GM18498 (cell line): ENCODE data around the gene COX5B.
A peak's percentile ranks its signal among the peaks of the same experiment; 100 is the strongest.
"Not testable (repeated sequence)": the region's sequence is repeated elsewhere in the genome, so short reads cannot be mapped to it uniquely, and the experiment has no call there.

Source experiments
- ATAC-seq: cut with Tn5 transposase; IDR thresholded peaks from one replicate; pipeline ENCODE4 v1.9.1; 2021; ENCODE audit warnings: mild to moderate bottlenecking, moderate library complexity; ENCODE audit not compliant: unreplicated experiment

The COX5B gene, protein sequence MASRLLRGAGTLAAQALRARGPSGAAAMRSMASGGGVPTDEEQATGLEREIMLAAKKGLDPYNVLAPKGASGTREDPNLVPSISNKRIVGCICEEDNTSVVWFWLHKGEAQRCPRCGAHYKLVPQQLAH

DNA sequence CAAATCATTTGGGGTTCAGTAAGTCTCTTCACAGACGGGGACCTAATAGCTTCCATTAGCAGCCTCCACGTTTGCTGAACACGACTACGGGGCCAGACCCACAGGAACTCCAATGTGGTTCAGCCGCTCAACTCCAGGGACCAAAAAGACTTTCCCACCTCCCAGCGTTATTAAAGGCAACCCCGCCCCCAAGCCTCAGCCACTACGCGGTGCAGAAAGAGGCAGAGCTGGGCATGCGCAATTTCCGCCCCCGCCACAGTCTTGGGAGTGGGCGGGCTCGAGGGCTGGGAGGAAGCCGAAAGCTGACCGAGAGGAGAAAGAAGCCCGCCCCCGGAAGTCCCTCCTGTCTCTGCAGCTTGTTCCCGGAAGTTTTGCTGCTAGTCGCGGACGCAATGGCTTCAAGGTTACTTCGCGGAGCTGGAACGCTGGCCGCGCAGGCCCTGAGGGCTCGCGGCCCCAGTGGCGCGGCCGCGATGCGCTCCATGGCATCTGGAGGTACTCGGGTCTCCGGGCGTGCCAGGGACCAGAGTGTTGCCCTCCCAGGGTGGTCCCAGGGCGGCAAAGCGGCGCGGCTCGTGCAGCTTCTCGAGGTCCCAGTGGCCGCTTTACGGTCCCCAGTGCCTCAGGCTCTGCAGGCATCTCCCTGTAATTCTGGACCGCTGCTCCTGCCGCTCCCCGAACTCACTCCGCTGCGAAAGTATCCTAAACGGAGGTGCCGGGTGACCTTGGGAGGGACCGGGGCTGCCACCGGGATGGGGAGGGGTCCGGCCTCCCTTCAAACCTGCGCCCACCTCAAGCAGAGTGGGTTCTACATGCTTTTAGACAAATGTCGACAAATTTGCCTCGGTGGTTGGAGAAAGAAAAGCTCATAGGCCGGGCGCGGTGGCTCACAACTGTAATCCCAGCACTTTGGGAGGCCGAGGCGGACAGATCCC lies at the start of gene COX5B:
COX5B (plus strand) TSS at position 368 of the 935 bp plus-strand sequence; CDS start at position 393, 25 bp downstream.
- ATAC-seq = peak; percentile 95

GRCh38 chr2:97596180-97596579 lies 49.7 kb upstream of the COX5B start:
- ATAC-seq = not testable (repeated sequence)

- not testable (repeated sequence) for ATAC-seq
These were observed 44.3 kb upstream of the COX5B start for GRCh38 chr2:97601537-97601936.

GRCh38 chr2:97605109-97605508 lies 40.8 kb upstream of the COX5B start:
- ATAC-seq = peak; percentile 46

- not testable (repeated sequence) for ATAC-seq
These were observed 40.1 kb upstream of the COX5B start for GRCh38 chr2:97605524-97606339.

GRCh38 chr2:97608745-97609144 lies 37.1 kb upstream of the COX5B start:
- ATAC-seq = not testable (repeated sequence)

GRCh38 chr2:97611895-97612294 lies 34.0 kb upstream of the COX5B start:
- not testable (repeated sequence) for ATAC-seq

GRCh38 chr2:97615746-97616145 lies 30.1 kb upstream of the COX5B start:
- ATAC-seq = not testable (repeated sequence)

DNA sequence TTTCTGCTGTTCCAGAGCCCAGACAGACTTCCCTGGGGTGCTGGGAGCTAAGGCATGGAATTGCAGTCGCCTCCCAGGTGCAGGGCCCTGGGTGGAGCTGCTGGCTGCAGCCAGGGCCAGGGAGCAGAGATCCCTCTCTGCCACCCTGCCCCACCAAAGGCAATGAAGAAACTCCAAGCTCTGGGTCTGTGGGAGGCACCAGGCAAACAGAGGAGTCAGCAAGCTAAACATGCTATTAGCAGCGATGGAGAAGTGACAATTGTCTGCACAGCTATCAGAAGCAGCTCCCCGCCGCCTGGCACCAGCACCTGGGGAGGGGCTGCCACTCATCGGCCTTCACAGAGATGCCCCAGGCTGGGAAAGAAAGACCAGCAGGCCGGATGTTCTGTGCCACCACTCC lies 28.0 kb upstream of the COX5B start:
- ATAC-seq = no peak

DNA sequence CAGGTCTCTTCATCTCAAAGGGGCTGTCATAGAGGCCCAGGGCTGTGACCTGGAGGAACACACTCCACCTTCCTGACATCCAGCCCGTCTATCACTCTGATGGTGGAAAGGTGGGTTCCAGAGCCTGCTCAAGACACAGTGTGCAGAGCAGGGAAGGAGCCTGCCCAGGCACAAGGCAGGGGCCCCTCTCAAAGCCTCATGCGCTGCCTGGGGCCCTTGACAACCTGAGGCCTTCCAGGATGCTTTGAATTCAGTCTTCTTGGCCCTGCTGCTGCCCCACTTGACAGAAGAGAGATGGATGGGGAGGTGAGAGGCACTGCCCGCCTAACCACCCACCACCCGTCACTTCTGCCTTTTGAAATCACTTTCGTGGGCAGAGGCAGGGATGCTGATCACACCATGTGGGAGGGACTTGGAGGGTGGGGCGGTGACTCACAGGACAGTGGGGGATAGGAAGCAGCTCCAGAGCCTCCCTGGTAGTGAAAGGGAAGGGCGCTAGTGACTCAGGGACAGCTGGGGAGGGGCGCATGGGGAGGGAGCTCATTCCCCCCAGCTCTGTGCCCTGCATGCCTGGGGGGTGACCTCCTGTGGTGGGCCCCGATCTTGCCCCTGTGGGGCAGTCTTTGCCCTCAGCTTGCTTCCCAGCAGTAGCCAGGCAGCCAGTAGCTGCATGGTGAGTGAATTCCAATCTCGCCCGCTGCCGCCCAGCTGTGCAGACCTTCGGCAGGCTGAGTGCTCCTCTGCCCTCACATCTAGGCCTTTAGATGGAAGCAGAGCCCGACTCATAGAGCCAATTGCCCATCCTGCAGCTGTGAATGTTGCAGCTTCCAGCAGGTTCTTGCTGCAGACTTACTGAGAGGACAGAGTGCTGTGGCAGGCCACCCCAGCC lies 26.7 kb upstream of the COX5B start:
- ATAC-seq = not testable (repeated sequence)

GRCh38 chr2:97620492-97620891 lies 25.4 kb upstream of the COX5B start:
- ATAC-seq = not testable (repeated sequence)

- not testable (repeated sequence) for ATAC-seq
These were observed 22.9 kb upstream of the COX5B start for GRCh38 chr2:97622976-97623375.

GRCh38 chr2:97625354-97626048 lies 20.4 kb upstream of the COX5B start:
- not testable (repeated sequence) for ATAC-seq

DNA sequence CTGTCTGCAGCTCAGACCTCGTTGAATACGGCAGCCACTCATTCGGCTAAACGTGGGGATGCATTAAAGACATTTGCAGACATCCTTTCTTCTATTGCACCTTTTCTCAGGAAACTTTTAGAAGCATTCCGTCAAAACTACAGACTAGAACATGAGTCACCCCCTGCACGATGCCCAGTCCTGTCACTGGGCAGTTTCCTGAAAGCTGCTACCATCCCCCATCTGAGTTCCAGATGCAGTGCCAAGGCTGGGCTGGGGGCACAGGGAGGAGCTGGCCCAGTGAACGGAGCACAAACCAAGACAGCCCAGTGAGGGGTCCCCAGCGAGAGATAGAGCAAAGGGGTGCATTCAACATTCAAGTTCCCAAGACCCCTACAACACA lies 19.8 kb upstream of the COX5B start:
- ATAC-seq = not testable (repeated sequence)

DNA sequence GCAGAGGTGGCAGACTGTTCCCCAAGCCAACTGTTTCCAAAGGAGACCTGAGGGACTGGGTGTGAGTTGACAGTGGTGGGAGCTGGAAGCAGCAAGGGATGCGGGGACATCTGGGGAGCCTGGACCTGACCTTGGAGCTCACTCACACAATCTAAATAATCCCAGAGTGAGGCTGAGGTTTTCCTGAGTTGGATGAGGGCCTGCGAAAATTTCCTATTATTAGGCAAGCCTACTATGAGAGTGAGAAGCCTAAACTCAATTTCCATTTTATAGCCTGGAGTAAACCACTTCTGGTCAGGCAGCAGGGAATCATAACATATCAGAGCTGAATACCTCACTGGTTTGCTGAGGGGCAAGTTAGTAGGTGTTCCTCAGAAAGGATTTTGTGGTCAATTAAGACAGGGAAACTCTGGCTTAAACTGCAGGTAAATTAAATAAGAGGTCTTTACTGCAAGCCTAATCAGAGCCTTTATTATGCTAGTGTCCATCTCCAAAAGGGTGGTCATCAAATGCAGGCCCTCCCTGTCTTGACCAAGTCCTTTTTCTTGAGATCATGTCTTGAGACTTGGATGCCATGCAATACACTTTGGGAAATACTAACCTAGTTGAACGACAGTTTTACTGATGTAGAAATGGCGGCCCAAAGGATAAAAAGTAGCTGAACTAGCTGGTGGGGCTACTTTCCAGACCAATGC lies 1.7 kb upstream of the COX5B start:
- ATAC-seq = no peak

DNA sequence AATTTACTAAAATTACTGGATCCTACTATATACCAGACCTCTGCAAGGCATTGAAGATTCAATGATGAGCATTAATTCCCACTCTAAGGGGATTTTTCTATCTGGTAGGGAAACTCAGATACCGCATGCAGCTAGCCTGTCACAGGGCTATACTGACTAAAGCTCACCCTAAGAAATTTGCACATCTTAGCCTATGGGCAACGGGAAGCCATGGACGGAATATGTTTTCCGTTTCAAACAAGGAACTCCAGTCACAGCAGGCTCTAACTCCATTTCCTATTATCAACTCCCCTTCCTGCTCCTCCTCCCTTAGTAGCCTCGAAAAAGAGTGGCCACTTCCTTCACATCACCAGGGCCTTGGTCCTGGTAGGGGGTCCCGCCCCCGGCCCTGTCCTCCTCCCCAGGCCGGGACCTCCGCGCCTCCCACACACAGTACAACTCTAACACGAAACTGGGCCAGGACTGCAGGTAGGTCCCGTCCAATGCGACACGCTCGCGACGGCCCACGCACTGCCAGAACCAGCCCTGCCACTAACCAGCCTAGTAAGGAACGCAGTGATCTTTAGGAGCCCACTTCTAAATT lies 659 bp upstream of the COX5B start:
- ATAC-seq = peak; percentile 42

DNA sequence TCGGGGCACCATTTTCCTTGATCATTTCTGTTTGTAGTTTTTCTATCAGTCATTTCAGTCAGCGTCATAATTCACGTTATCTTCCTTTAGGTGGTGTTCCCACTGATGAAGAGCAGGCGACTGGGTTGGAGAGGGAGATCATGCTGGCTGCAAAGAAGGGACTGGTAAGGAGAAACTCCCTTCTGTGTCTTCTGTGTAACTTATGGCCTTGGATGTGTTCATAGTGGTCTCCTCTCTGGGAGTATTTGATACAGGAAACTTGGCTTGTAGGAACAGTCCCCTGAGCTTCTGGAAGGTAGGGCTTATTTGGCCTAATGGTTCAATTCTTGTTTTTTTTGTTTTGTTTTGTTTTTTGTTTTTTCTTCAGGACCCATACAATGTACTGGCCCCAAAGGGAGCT lies 1.1 kb downstream of the COX5B start:
- no peak for ATAC-seq

- ATAC-seq = no peak
These were observed 5.3 kb downstream of the COX5B start for GRCh38 chr2:97651114-97651513.

DNA sequence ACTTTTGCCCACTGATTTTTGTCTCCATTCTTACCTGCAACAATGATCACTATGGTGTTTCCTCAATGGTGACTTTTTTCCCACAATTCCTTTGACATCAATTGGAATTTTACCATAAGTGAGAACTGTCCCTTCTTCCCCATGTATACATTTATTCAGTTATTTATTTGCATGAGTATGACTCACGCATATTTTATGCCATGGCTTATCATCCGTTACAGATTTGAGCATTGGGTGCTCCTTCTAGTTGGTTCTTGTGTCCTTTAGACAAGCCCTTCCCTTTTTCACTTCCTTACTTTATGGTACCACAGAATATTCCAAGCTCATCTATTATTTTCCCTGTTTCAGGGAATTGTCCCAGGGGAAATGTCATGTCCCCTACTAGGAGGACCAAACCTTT lies 7.6 kb downstream of the COX5B start:
- no peak for ATAC-seq
